Karpas-422 (cell line): ENCODE measurements around the gene ING1. TPM values are rescaled to one million over a fixed set of nuclear protein-coding genes. Genes with fewer than 3 reads are reported as not detected.

Experiments
- DNase-seq: peaks from one replicate; pipeline ENCODE4 v3.0.0-alpha.2; 2015
- H2AFZ ChIP-seq: fragments of 200-600 bp; sonication (generic); 2 replicates; pipeline ENCODE4 v1.6.1; 2014; ENCODE audit warnings: antibody characterized with exemption, low read length, mixed read lengths
- H3K27ac ChIP-seq: fragments of 200-600 bp; sonication (generic); 2 replicates; pipeline ENCODE4 v1.5.1; 2014; ENCODE audit warnings: mild to moderate bottlenecking, low read length, moderate library complexity
- H3K27me3 ChIP-seq: fragments of 200-600 bp; sonication (generic); 2 replicates; pipeline ENCODE4 v1.6.1; 2014; ENCODE audit warnings: low read length, mixed read lengths
- H3K36me3 ChIP-seq: fragments of 200-600 bp; sonication (generic); 2 replicates; pipeline ENCODE4 v1.6.1; 2014; ENCODE audit warnings: low read length, mixed read lengths; ENCODE audit not compliant: insufficient read depth
- H3K4me1 ChIP-seq: fragments of 200-600 bp; sonication (generic); 2 replicates; pipeline ENCODE4 v1.6.1; 2014; ENCODE audit warnings: mild to moderate bottlenecking, low read length, mixed read lengths
- H3K4me2 ChIP-seq: fragments of 200-600 bp; sonication (generic); 2 replicates; pipeline ENCODE4 v1.6.1; 2014; ENCODE audit warnings: low read length, low read depth, mild to moderate bottlenecking; ENCODE audit not compliant: poor library complexity, severe bottlenecking
- H3K4me3 ChIP-seq: fragments of 200-600 bp; sonication (generic); 2 replicates; pipeline ENCODE4 v1.5.1; 2014; ENCODE audit warnings: mild to moderate bottlenecking, antibody characterized with exemption, low read length, mixed read lengths
- H3K79me2 ChIP-seq: fragments of 200-600 bp; sonication (generic); 2 replicates; pipeline ENCODE4 v1.6.1; 2014; ENCODE audit warnings: mild to moderate bottlenecking, low read length, mixed read lengths
- H3K9ac ChIP-seq: fragments of 200-600 bp; sonication (generic); 2 replicates; pipeline ENCODE4 v1.6.0; 2014; ENCODE audit warnings: low read length
- H3K9me2 ChIP-seq: fragments of 200-600 bp; sonication (generic), shearing (Covaris generic); replicated peaks from 2 replicates; pipeline ENCODE4 v1.6.0; 2014; ENCODE audit warnings: mild to moderate bottlenecking, low read length, moderate library complexity; ENCODE audit not compliant: insufficient read depth
- H3K9me3 ChIP-seq: fragments of 300-700, 200-600 bp; sonication (generic); 2 replicates; pipeline ENCODE4 v1.6.1; 2014; ENCODE audit warnings: low read length, mixed read lengths
- H4K20me1 ChIP-seq: fragments of 200-600 bp; sonication (generic); 2 replicates; pipeline ENCODE4 v1.6.1; 2014; ENCODE audit warnings: mild to moderate bottlenecking, antibody characterized with exemption, low read length, low read depth; ENCODE audit not compliant: insufficient read depth
- total RNA-seq: library from RNA; depleted of rRNA; stranded (reverse); fragments of >200 nt; shearing (Covaris generic); gene quantifications from 2 replicates; pipeline ENCODE4 v1.2.3, GENCODE V29; 2014; ENCODE audit warnings: low replicate concordance

The ING1 gene
- total RNA-seq, 1 experiment from 2014 or later, result 6.3 TPM

DNA sequence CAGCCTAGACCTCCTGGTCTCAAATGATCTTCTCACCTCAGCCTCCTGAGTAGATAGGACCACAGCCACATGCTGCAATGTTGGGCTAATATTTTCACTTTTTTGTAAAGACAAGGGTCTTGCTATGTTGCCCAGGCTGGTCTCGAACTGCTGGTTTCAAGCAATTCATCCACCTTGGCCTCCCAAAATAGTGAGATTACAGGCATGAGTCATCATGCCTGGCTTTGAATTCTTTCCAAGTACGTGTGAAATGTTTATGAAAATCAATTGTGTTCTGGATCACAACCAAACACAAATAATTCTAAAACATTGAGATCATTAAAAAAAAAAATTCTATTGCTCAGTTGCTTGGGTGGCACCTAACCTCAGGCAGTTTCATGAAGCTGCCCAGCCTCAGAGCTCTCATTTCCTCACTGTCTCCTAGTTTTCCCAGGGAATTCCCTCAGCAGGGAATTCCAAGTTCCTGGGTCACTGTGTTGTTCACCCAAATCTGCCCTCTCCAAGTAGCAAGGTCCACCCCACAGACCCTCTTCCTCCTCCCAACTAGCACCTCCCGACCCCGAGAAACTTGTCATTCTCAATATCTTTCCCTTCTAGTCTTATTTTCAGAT, 44.8 kb downstream of the ING1 start:
- H2AFZ ChIP-seq, result no peak overlapping the region
- no peaks in the 10 kb centered on the region for H3K9me3 ChIP-seq
- H3K9me2 ChIP-seq, result no peaks in the 10 kb centered on the region
- H3K79me2 ChIP-seq, result no peaks in the 10 kb centered on the region
- no peak overlapping the region for H3K4me3 ChIP-seq
- no peak for DNase-seq
- no peak overlapping the region for H3K9ac ChIP-seq
- no peaks in the 10 kb centered on the region for H3K27me3 ChIP-seq
- H4K20me1 ChIP-seq, result no peaks in the 10 kb centered on the region
- no peaks in the 10 kb centered on the region for H3K36me3 ChIP-seq
- no peaks in the 10 kb centered on the region for H3K4me1 ChIP-seq
- H3K27ac ChIP-seq, result no peak overlapping the region
- no peak overlapping the region for H3K4me2 ChIP-seq

GRCh38 chr13:110759710-110760109, 46.2 kb downstream of the ING1 start:
- H3K9me3 ChIP-seq, result no peaks in the 10 kb centered on the region
- H2AFZ ChIP-seq, result no peak overlapping the region
- H3K27me3 ChIP-seq, result no peaks in the 10 kb centered on the region
- H3K4me3 ChIP-seq, result no peak overlapping the region
- H3K9me2 ChIP-seq, result no peaks in the 10 kb centered on the region
- no peaks in the 10 kb centered on the region for H3K36me3 ChIP-seq
- DNase-seq, result no peak
- H3K9ac ChIP-seq, result no peak overlapping the region
- no peaks in the 10 kb centered on the region for H3K79me2 ChIP-seq
- H4K20me1 ChIP-seq, result no peaks in the 10 kb centered on the region
- no peak overlapping the region for H3K4me2 ChIP-seq
- no peak overlapping the region for H3K27ac ChIP-seq
- H3K4me1 ChIP-seq, result no peaks in the 10 kb centered on the region

- Histone ChIP-seq H3K4me3 (no peak overlapping the region), H4K20me1 (no peaks in the 10 kb centered on the region), H3K9ac (no peak overlapping the region), H3K36me3 (no peaks in the 10 kb centered on the region), H3K27ac (no peak overlapping the region), H3K79me2 (no peaks in the 10 kb centered on the region), H3K4me2 (no peak overlapping the region), H3K4me1 (no peaks in the 10 kb centered on the region), H2AFZ (no peak overlapping the region), H3K9me3 (no peaks in the 10 kb centered on the region), H3K27me3 (no peaks in the 10 kb centered on the region), H3K9me2 (no peaks in the 10 kb centered on the region)
- no peak for DNase-seq
These were observed 47.1 kb downstream of the ING1 start for GRCh38 chr13:110760611-110761010.

DNA sequence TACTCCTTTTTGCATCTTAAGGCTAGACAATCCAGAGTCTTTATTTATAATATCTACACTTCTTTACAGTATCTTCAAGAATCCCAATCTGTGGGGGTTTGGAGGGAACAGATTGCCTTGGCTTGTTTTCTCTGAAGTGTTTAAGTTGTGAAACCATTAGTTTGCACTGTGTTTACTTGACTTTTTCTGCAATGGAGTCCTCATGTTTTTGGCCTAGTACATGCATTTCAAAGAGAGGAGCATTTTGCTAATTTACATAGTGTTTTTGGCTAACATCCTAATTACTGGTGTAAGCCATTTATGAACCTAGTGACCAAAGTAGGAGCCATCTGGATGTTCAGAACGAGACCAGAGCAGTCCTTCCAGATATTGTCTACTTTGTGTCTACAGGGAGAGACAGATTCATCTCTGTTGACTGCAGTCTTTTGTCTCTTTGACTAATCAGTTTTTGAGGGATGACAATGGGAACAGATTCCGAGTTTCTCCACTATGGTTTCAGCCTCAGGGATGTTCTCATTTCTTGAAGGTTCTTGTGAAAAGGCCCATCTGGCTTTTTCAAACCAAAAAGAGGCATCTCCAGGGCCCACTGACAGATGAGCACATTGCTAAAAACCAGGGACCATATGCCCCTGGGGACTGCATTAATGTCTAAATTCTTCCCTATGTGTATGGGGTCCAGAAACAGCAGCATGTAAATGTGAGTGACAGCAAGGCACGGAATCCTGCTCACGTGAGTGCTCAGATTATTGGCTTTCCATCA, 53.4 kb downstream of the ING1 start:
- no peak overlapping the region for H3K4me2 ChIP-seq

DNA sequence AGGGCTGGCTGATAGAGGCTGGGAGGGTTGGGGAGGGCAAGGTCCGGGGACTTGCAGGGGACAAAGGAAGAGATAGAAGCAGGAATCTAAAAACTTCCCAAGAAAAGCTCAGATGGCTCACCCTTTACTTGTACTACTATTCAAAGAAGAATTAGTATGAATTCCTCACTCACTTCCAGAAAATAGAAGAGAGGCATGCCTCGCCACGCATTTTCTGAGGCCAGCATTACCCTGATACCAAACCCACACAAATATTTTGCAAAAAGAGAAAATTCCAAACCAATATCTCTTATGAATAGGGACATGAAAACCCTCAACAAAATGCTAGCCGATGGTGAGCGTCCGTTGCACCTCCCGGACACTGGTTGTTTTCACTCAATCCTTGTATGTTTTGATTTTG, 54.0 kb downstream of the ING1 start:
- no peak overlapping the region for H3K4me3 ChIP-seq
- no peak overlapping the region for H3K9ac ChIP-seq
- H3K4me1 ChIP-seq, result no peaks in the 10 kb centered on the region
- DNase-seq, result no peak
- H3K79me2 ChIP-seq, result no peaks in the 10 kb centered on the region
- H3K4me2 ChIP-seq, result no peak overlapping the region
- no peaks in the 10 kb centered on the region for H3K36me3 ChIP-seq
- H3K9me3 ChIP-seq, result no peaks in the 10 kb centered on the region
- no peak overlapping the region for H3K27ac ChIP-seq
- H3K9me2 ChIP-seq, result no peaks in the 10 kb centered on the region
- no peak overlapping the region for H2AFZ ChIP-seq
- H3K27me3 ChIP-seq, result no peaks in the 10 kb centered on the region
- no peaks in the 10 kb centered on the region for H4K20me1 ChIP-seq

More for the DNA sequence above, 53.4 kb downstream of the ING1 start:
- no peak overlapping the region for H3K4me3 ChIP-seq
- H3K27ac ChIP-seq, result no peak overlapping the region
- H3K4me1 ChIP-seq, result no peaks in the 10 kb centered on the region
- no peak for DNase-seq
- H3K36me3 ChIP-seq, result no peaks in the 10 kb centered on the region
- H3K9me3 ChIP-seq, result no peaks in the 10 kb centered on the region
- no peaks in the 10 kb centered on the region for H4K20me1 ChIP-seq
- no peaks in the 10 kb centered on the region for H3K27me3 ChIP-seq
- no peaks in the 10 kb centered on the region for H3K79me2 ChIP-seq
- no peak overlapping the region for H3K9ac ChIP-seq
- no peak overlapping the region for H2AFZ ChIP-seq
- no peaks in the 10 kb centered on the region for H3K9me2 ChIP-seq

GRCh38 chr13:110769097-110769496, 55.6 kb downstream of the ING1 start:
- H3K9ac ChIP-seq, result no peak overlapping the region
- H3K9me3 ChIP-seq, result no peaks in the 10 kb centered on the region
- no peak overlapping the region for H3K27ac ChIP-seq
- no peaks in the 10 kb centered on the region for H3K27me3 ChIP-seq
- H3K79me2 ChIP-seq, result no peaks in the 10 kb centered on the region
- H3K4me3 ChIP-seq, result no peak overlapping the region
- no peak overlapping the region for H2AFZ ChIP-seq
- no peaks in the 10 kb centered on the region for H3K36me3 ChIP-seq
- no peaks in the 10 kb centered on the region for H3K4me1 ChIP-seq
- no peak overlapping the region for H3K4me2 ChIP-seq
- no peaks in the 10 kb centered on the region for H3K9me2 ChIP-seq
- H4K20me1 ChIP-seq, result no peaks in the 10 kb centered on the region
- no peak for DNase-seq

DNA sequence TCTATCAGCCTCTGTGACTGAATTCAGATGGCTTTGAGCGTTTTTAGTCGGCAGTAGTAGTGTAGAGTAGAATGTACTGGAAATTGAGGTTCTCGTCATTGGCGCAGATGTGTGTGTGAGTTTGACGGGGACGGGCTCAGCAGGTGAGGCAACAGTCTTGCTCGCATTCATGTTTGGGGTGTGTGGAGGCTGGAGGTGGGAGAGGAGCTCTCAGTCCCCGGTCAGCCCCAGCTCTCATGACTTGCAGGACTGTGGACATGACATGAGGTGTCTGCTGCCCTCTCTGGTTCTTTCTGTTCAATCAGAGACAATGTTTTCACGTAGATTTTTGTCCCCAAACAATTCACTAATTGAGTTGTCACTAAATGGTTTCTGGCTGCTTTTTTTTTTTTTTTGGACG, 57.2 kb downstream of the ING1 start:
- no peaks in the 10 kb centered on the region for H3K4me1 ChIP-seq
- no peak for DNase-seq
- no peaks in the 10 kb centered on the region for H4K20me1 ChIP-seq

DNA sequence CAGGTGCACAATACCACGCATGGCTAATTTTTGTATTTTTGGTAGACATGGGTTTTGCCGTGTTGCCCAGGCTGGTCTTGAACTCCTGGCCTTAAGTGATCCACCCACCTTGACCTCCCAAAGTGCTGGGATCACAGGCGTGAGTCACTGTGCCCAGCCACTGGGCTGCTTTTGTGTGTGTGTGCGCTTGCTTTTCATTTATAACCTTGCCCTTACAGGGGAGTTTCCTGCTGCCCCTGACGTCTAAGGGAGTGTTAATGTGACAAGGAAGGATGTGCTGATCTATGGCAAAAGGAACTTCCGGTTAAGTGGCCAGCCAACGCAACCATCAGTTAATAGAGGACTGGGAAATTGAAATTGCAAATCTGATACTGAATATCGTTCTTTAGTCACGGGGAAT, 57.7 kb downstream of the ING1 start:
- H2AFZ ChIP-seq, result no peak overlapping the region
- no peaks in the 10 kb centered on the region for H3K4me1 ChIP-seq
- H3K9me2 ChIP-seq, result no peaks in the 10 kb centered on the region
- no peak overlapping the region for H3K9ac ChIP-seq
- no peaks in the 10 kb centered on the region for H3K27me3 ChIP-seq
- no peak overlapping the region for H3K4me3 ChIP-seq
- no peaks in the 10 kb centered on the region for H3K79me2 ChIP-seq
- no peak for DNase-seq
- no peaks in the 10 kb centered on the region for H3K36me3 ChIP-seq
- H4K20me1 ChIP-seq, result no peaks in the 10 kb centered on the region
- H3K4me2 ChIP-seq, result no peak overlapping the region
- no peaks in the 10 kb centered on the region for H3K9me3 ChIP-seq
- no peak overlapping the region for H3K27ac ChIP-seq

More for the DNA sequence above, 57.2 kb downstream of the ING1 start:
- no peak overlapping the region for H3K4me2 ChIP-seq
- H3K4me3 ChIP-seq, result no peak overlapping the region
- no peaks in the 10 kb centered on the region for H3K27me3 ChIP-seq
- no peak overlapping the region for H3K9ac ChIP-seq
- H3K9me2 ChIP-seq, result no peaks in the 10 kb centered on the region
- H3K9me3 ChIP-seq, result no peaks in the 10 kb centered on the region
- H3K27ac ChIP-seq, result no peak overlapping the region
- H3K79me2 ChIP-seq, result no peaks in the 10 kb centered on the region
- H3K36me3 ChIP-seq, result no peaks in the 10 kb centered on the region
- H2AFZ ChIP-seq, result no peak overlapping the region
